K562 (cell line): ENCODE results near the gene STAG2. TPM values are rescaled to one million over a fixed set of nuclear protein-coding genes. Genes with fewer than 3 reads are reported as not detected.

Experiments used
- CEBPB ChIP-seq: fragments of 450-650 bp; IDR thresholded peaks from 2 replicates; pipeline ENCODE4 v1.6.1; 2016; ENCODE audit warnings: missing genetic modification characterization, missing compliant biosample characterization
- EP400 ChIP-seq: fragments of 450-650 bp; IDR thresholded peaks from 2 replicates; pipeline ENCODE4 v1.6.1; 2017; ENCODE audit warnings: antibody characterized with exemption, mild to moderate bottlenecking, moderate library complexity
- FOS ChIP-seq: IDR thresholded peaks from 3 replicates; pipeline ENCODE4 v1.6.1; 2011; ENCODE audit not compliant: insufficient read length; ENCODE audit errors: extremely low read depth
- GTF3C2 ChIP-seq: IDR thresholded peaks from 3 replicates; pipeline ENCODE4 v1.6.1; 2011; ENCODE audit warnings: borderline replicate concordance, mild to moderate bottlenecking, moderate library complexity; ENCODE audit not compliant: insufficient read length; ENCODE audit errors: extremely low read depth
- MAFF ChIP-seq: IDR thresholded peaks from 2 replicates; pipeline ENCODE4 v1.6.1; 2012; ENCODE audit warnings: low read length, improper control_type of control experiment
- NCOA2 ChIP-seq, 2 experiments: fragments of 450-650 bp; IDR thresholded peaks; 2 replicates each; pipeline ENCODE4 v1.6.1; 2018; ENCODE audit warnings: mild to moderate bottlenecking in 2 of 2, moderate library complexity in 1 of 2; ENCODE audit not compliant: partially characterized antibody in 2 of 2
- PBX2 ChIP-seq, 2 experiments: IDR thresholded peaks in 1 of 2; conservative IDR thresholded peaks in 1 of 2; 2 replicates each; pipeline ENCODE4 v1.6.1; 2016; ENCODE audit warnings: low read depth in 2 of 2, mild to moderate bottlenecking in 1 of 2, missing compliant biosample characterization in 1 of 2, missing genetic modification characterization in 1 of 2, moderate library complexity in 1 of 2
- RBM25 ChIP-seq: fragments of 200-400 bp; formaldehyde crosslinking; IDR thresholded peaks from 2 replicates; pipeline ENCODE4 v1.6.1; 2018; ENCODE audit warnings: low read length, low read depth, moderate library complexity; ENCODE audit not compliant: severe bottlenecking
- SMAD2 ChIP-seq: fragments of 150-350 bp; IDR thresholded peaks from 2 replicates; pipeline ENCODE4 v1.6.1; 2014; ENCODE audit warnings: low read depth, mild to moderate bottlenecking, low read length
- SUPT5H ChIP-seq: fragments of 450-650 bp; IDR thresholded peaks from 2 replicates; pipeline ENCODE4 v1.6.1; 2016
- TAF1 ChIP-seq: IDR thresholded peaks from 2 replicates; pipeline ENCODE4 v1.6.1; 2011; ENCODE audit warnings: mild to moderate bottlenecking, low read length, moderate library complexity; ENCODE audit not compliant: insufficient read depth, control insufficient read depth, severe bottlenecking; ENCODE audit errors: extremely low read depth
- ZKSCAN1 ChIP-seq: fragments of 150-350 bp; IDR thresholded peaks from 2 replicates; pipeline ENCODE4 v1.6.1; 2016; ENCODE audit warnings: low read depth, low read length
- ZNF133 ChIP-seq: fragments of 250-450 bp; sonication (Bioruptor Pico); IDR thresholded peaks from 2 replicates; pipeline ENCODE4 v1.4.0; 2020; ENCODE audit warnings: mild to moderate bottlenecking
- ZNF232 ChIP-seq: sonication (generic); formaldehyde crosslinking; IDR thresholded peaks from 2 replicates; pipeline ENCODE4 v1.8.0; 2022; ENCODE audit warnings: mild to moderate bottlenecking, missing genetic modification reagents
- ZNF263 ChIP-seq: sonication (generic); formaldehyde crosslinking; IDR thresholded peaks from 2 replicates; pipeline ENCODE4 v1.8.0; 2022; ENCODE audit warnings: mild to moderate bottlenecking, missing genetic modification reagents, borderline replicate concordance
- ZNF408 ChIP-seq: fragments of 250-450 bp; sonication (Bioruptor Pico); IDR thresholded peaks from 2 replicates; pipeline ENCODE4 v1.4.0; 2020; ENCODE audit warnings: low read depth, mild to moderate bottlenecking, moderate library complexity
- polyA plus RNA-seq, 8 experiments: library from polyadenylated mRNA; depleted of rRNA in 4 of 8; stranded (reverse) in 5 of 8; unstranded in 3 of 8; fragments of >200 nt; fragmentation: Nextera tagmentation in 2 of 8; fragmentation: Illumina TruSeq in 1 of 8; extraction: Ambion mirVana in 2 of 8; extraction: Trizol in 1 of 8; gene quantifications; 2 replicates each; pipeline versions ENCODE4 v1.2.1 to v1.2.3, GENCODE V29; 2011 to 2014; ENCODE audit warnings: inconsistent platforms in 1 of 8, missing spikeins in 1 of 8
- total RNA-seq, 7 experiments: library from RNA; depleted of rRNA in 6 of 7; stranded (reverse); fragments of >200 nt in 6 of 7; fragmentation: Illumina TruSeq in 2 of 7; extraction: Trizol in 2 of 7; gene quantifications; 2 replicates each; pipeline versions ENCODE4 v1.2.1 to v1.2.3, GENCODE V29; 2011 to 2021; ENCODE audit warnings: low replicate concordance in 1 of 7
- TF ChIP-seq, protein P1 (sequence below): fragments of 450-650 bp; formaldehyde crosslinking; IDR thresholded peaks from 2 replicates; pipeline ENCODE4 v1.4.0; 2020; ENCODE audit warnings: mild to moderate bottlenecking, mixed read lengths

STAG2 gene
- total and polyA plus RNA-seq, 9 of the 15 experiments (the other 6 are each of a cell fraction or from before 2014, with no cell fraction given): 40.3 to 133 (median 90.1) TPM

DNA sequence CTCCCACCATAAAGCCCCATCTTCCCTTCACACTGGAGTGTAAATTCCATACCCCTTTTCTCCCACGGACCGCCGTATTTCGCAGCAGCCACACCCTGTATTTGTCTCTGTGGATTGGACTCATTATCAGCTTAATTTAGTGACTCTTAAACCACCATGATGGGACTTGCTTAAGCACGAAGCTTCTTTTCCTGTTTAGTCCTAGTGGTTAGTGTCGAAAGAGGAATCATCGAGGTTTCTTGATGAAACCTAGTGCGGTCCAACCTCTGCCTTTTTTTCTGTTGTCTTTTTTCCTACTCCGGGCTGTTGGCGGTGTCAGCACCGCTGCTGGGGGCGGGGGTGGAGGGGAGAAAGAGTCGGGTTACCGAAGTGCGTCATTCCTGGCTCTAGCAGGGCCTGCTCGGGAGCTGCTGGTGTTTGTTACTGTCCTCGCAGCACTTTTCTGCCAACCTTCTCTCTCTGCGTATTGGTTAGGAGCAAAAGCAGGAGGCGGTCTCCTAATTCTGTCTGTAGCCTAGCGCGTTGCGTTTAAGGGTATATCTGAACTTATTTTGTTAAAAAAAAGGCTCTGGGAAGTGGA lies 1.4 kb downstream of the STAG2 start (continued):
- no peak for TF ChIP-seq ZNF232
- TF ChIP-seq ZNF408: no peak
- TF ChIP-seq MAFF: 0 out of 2 replicates have a peak, but pooled peaks have one; percentile 7
- TF ChIP-seq, protein P1, sequence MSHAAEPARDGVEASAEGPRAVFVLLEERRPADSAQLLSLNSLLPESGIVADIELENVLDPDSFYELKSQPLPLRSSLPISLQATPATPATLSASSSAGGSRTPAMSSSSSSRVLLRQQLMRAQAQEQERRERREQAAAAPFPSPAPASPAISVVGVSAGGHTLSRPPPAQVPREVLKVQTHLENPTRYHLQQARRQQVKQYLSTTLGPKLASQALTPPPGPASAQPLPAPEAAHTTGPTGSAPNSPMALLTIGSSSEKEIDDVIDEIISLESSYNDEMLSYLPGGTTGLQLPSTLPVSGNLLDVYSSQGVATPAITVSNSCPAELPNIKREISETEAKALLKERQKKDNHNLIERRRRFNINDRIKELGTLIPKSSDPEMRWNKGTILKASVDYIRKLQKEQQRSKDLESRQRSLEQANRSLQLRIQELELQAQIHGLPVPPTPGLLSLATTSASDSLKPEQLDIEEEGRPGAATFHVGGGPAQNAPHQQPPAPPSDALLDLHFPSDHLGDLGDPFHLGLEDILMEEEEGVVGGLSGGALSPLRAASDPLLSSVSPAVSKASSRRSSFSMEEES (CRISPR knock-in tag): no peak
- no peak for TF ChIP-seq RBM25
- TF ChIP-seq NCOA2 (IDR thresholded peaks at IDR 0.05; ENCODE audit: partially characterized antibody in 2 of 2): no peak
- TF ChIP-seq TAF1: peak; percentile 98
- TF ChIP-seq PBX2 (CRISPR knock-in tag; IDR thresholded peaks at IDR 0.05; ENCODE audit: low read depth): no peak
- no peak for TF ChIP-seq PBX2 (tag; conservative IDR thresholded peaks at IDR 0.05; ENCODE audit: low read depth)
- TF ChIP-seq GTF3C2: no peak
- no peak for TF ChIP-seq SMAD2
- peak; percentile 58 for TF ChIP-seq EP400
- no peak for TF ChIP-seq ZNF133 (CRISPR knock-in tag)
- no peak for TF ChIP-seq FOS
- TF ChIP-seq SUPT5H: peak; percentile 78
- TF ChIP-seq ZNF263: no peak
- TF ChIP-seq CEBPB: peak; percentile 46
- no peak for TF ChIP-seq ZKSCAN1
